Epithelial cell of proximal tubule (primary cell): ENCODE results near the gene TAS1R2. TPM values are rescaled to one million over a fixed set of nuclear protein-coding genes. Genes with fewer than 3 reads are reported as not detected.

Source experiments
- DNase-seq: peaks from one replicate; pipeline ENCODE4 v3.0.0-alpha.2; 2011; ENCODE audit warnings: low read depth
- H3K4me3 ChIP-seq: 2 replicates; pipeline ENCODE4 v1.5.1; 2011; ENCODE audit warnings: low read depth, mild to moderate bottlenecking, low read length
- CTCF ChIP-seq: conservative IDR thresholded peaks from 2 replicates; pipeline ENCODE4 v1.5.1; 2012; ENCODE audit warnings: low read depth, mild to moderate bottlenecking, low read length
- total RNA-seq: library from RNA; depleted of rRNA; stranded (reverse); fragments of >200 nt; gene quantifications from 2 replicates; pipeline ENCODE4 v1.2.3, GENCODE V29; 2015

TAS1R2 gene
- total RNA-seq, 1 donor from 2014 or later: not detected

DNA sequence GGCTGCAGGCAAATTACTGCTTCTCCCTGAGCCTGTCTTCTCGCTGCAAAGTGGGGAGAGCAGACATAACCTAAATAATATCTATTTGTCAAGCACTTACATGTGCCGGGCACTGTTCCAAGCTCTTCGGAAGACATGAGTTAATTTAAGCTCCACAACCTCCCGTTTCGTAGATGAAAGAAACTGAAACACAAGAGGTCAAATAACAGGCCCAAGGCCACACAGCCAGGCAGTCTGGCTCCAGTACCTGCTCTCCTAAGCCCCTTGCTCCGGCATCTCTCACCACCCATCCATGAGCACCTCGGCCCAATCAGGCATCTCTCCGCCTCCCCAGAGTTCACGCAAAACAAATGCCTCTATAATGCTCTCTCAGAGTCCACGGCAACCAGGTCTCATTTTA is 65.4 kb downstream of the TAS1R2 start:
- H3K4me3 ChIP-seq: no peak overlapping the region
- no peak for TF ChIP-seq CTCF
- DNase-seq: no peak

- no peak for TF ChIP-seq CTCF
- no peak overlapping the region for H3K4me3 ChIP-seq
- DNase-seq: no peak
Observed at GRCh38 chr1:18793164-18793563, 66.3 kb downstream of the TAS1R2 start.

- DNase-seq: no peak
- no peak for TF ChIP-seq CTCF
- H3K4me3 ChIP-seq: no peak overlapping the region
Observed at GRCh38 chr1:18792747-18793146, 66.7 kb downstream of the TAS1R2 start.

Other genes with a start within 250 kb of the TAS1R2 start
- gene PAX7, start 228.8 kb downstream of the TAS1R2 start, total RNA-seq: not detected in 2 replicates
- gene ALDH4A1, start 42.9 kb upstream of the TAS1R2 start, total RNA-seq: 15.2 and 27.0 TPM in 2 replicates
- 61.8 and 107 TPM in 2 replicates for gene IFFO2, start 97.0 kb upstream of the TAS1R2 start, total RNA-seq